DMS53 treated with DMSO at 0.1 percent for 48 hours (cell line): ENCODE data around the gene IGLL5.

Experiments used
- DNase-seq: peaks from one replicate; lab custom pipeline; 2025; ENCODE audit not compliant: unreplicated experiment; lab: John Stamatoyannopoulos, UW

IGLL5 gene

GRCh38 chr22:22858559-22858937 is 29.1 kb upstream of the IGLL5 start:
- no peak for DNase-seq

- DNase-seq, result no peak
These were observed 24.6 kb upstream of the IGLL5 start for GRCh38 chr22:22863001-22863400.

GRCh38 chr22:22865311-22866072 is 22.1 kb upstream of the IGLL5 start:
- no peak for DNase-seq

GRCh38 chr22:22866381-22867111 is 21.1 kb upstream of the IGLL5 start:
- DNase-seq, result no peak

- no peak for DNase-seq
These were observed 19.5 kb upstream of the IGLL5 start for GRCh38 chr22:22867996-22868715.

- no peak for DNase-seq
These were observed 16.8 kb upstream of the IGLL5 start for GRCh38 chr22:22870577-22871404.

GRCh38 chr22:22871536-22872278 is 15.9 kb upstream of the IGLL5 start:
- no peak for DNase-seq

GRCh38 chr22:22872722-22873708 is 14.6 kb upstream of the IGLL5 start:
- no peak for DNase-seq

- no peak for DNase-seq
These were observed 9.9 kb upstream of the IGLL5 start for GRCh38 chr22:22877523-22878210.

- no peak for DNase-seq
These were observed 9.4 kb upstream of the IGLL5 start for GRCh38 chr22:22878211-22878570.

GRCh38 chr22:22878801-22879674 is 8.6 kb upstream of the IGLL5 start:
- DNase-seq, result no peak

GRCh38 chr22:22879675-22880155 is 7.9 kb upstream of the IGLL5 start:
- no peak for DNase-seq

GRCh38 chr22:22880645-22881044 is 7.0 kb upstream of the IGLL5 start:
- DNase-seq, result no peak

GRCh38 chr22:22881116-22882000 is 6.3 kb upstream of the IGLL5 start:
- no peak for DNase-seq

- no peak for DNase-seq
These were observed 5.4 kb upstream of the IGLL5 start for GRCh38 chr22:22882033-22882717.
